HG02588 (cell line): ENCODE data around the gene MSRB3.

Experiments
- ATAC-seq: cut with Tn5 transposase; IDR thresholded peaks from one replicate; pipeline ENCODE4 v1.9.1; 2021; ENCODE audit warnings: mild to moderate bottlenecking, moderate library complexity; ENCODE audit not compliant: unreplicated experiment

The MSRB3 gene

DNA sequence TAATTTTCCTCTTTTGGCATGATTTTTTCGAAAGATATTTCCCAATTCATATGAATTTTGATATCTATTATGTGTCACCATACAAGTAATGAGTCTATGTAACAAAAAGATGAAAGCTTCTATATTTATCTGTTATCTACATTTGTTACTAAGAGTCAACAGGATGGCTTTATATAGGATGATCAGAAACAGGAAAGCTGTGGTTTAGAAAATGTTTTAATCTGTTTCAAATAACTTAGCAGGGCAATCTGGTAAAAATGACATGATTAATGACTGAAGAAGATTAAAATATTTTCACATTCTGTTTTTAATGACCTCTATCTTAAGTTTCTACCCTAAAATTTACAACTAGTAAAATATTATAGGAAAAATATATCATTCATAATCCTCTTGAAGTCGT, 105.8 kb downstream of the MSRB3 start:
- no peak for ATAC-seq

DNA sequence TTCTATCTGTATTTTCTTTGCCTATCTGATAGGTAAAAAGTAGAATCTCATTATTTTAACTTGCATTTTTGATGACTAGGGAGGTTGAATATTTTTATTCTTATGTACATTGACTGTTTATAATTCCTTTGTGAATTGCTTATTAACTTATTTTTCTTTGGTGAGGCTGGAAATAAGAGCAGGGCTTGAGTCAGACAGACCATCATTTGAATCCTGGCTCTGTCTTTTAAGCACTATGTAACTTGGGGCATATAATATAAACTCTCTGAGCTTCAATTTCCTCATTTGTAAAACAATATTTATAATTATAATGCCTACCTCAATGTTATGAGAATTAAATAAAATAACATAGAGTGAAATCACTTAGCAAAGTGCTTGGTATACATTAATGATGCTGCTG, 108.9 kb downstream of the MSRB3 start:
- ATAC-seq = no peak

- ATAC-seq = no peak
Measured at GRCh38 chr12:65389436-65389835, 111.0 kb downstream of the MSRB3 start.

DNA sequence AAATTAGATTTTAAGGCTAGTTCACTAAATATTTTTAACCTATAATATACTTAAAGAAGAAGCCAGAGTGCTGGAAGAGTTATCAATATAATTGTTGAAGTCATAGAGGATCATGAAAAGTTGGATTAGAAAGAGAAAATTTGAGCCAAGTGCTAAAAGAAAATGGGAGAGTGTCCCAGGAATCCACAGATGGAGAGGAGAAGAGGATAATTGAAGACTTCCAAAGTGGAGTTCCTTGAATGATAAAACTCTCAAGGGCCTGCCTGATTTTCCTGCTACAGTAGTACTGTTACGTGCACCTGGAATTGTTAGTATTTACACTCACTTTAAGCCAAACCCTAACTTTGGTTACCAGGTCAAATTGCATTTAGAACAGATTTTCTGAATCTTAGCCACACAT, 113.2 kb downstream of the MSRB3 start:
- ATAC-seq = no peak

- no peak for ATAC-seq
Measured at GRCh38 chr12:65392491-65392890, 114.0 kb downstream of the MSRB3 start.

DNA sequence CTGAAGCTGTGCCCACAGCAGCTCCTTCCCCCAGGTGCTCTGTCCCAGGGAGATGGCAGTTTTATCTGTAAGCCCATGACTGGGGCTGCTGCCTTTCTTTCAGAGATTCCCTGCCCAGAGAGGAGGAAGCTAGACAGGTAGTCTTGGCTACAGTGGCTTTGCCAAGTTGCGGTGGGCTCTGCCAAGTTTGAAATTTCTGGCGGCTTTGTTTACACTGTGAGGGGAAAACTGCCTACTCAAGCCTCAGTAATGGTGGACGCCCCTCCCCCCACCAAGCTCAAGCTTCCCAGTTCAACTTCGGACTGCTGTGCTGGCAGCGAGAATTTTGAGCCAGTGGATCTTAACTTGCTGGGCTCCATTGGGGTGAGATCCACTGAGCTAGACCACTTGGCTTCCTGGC, 124.7 kb downstream of the MSRB3 start:
- ATAC-seq = no peak

GRCh38 chr12:65407388-65408149, 129.1 kb downstream of the MSRB3 start:
- ATAC-seq = no peak

DNA sequence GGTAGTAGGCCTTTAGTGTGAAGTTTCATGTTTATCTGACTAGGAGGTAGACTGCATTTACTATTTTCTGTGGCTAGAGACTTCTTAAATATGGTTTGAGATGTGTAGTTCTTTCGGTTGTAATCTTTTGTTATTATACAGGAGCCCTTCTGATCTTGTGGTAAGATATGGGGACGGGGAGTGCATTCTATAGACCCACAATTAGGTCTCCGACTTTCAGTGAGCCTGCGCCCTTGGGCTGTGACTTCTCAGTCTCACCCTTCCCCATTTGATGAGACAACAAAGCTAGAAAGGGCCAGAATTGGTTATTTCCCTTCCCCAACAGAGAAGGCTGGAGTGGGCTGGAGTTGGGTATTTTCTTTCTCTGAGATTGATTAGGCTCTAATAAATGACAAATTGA, 130.0 kb downstream of the MSRB3 start:
- no peak for ATAC-seq

DNA sequence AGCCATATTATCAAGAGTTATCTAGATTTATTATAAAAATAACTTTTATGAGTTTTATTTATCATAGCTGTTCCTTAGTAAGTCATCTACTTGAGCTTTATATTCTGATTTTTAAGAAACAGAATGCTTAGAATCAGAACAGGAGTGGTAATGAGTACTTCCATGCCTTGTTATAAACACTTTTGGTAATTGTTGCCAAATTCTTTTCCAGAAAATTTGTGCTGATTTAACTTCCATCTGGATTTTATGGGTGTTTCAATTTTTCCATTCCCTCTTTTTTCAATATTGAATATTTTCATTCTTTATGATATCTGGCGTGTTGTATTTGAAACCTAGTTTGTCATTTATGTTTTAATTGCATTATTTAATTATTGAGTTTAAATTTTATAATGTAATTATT, 131.2 kb downstream of the MSRB3 start:
- no peak for ATAC-seq

GRCh38 chr12:65411171-65411570, 132.7 kb downstream of the MSRB3 start:
- no peak for ATAC-seq

GRCh38 chr12:65414526-65414925, 136.0 kb downstream of the MSRB3 start:
- no peak for ATAC-seq

DNA sequence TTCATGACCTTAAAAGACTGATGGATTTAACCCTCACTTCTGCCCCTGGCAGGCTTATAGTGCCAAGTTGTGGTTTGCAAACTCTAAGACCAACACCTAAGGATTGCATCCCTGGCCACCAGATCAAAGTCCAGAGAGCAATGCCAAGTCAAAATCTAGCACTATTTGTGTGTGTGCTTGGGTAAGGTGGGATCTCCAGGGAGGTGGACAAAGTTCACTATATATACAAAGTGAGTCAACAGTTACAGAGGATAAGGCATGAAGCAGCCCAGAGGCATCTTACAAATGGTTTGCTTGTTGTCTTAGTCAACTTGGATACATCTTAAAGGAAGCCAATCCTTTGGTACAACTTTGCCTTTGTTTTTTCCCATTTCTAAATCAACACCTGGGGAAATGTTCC, 137.3 kb downstream of the MSRB3 start:
- no peak for ATAC-seq

- no peak for ATAC-seq
Measured at GRCh38 chr12:65419284-65420072, 141.0 kb downstream of the MSRB3 start.

GRCh38 chr12:65420941-65421340, 142.5 kb downstream of the MSRB3 start:
- ATAC-seq = no peak

- ATAC-seq = no peak
Measured at GRCh38 chr12:65427646-65428045, 149.2 kb downstream of the MSRB3 start.

GRCh38 chr12:65430006-65430405, 151.5 kb downstream of the MSRB3 start:
- no peak for ATAC-seq

- no peak for ATAC-seq
Measured at GRCh38 chr12:65430571-65431306, 152.3 kb downstream of the MSRB3 start.

DNA sequence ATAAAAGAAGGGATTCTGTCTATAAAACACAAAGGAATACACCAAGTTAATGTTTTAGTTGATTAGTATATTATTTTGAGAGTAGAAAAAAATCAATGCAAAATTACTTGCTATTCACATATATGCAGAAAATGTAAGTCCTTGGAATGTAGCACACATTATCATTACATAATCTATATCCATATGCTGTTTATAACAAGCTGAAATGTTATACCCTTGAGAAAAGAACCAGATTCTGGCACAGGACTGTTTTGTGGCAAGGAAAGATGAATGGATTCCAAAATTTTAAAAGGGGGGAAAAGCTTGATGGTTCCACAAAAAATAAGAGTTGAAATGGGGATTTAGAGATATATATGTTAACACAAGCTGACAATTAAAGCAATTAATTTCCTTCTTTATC, 153.6 kb downstream of the MSRB3 start:
- ATAC-seq = no peak

- ATAC-seq = no peak
Measured at GRCh38 chr12:65432651-65433050, 154.2 kb downstream of the MSRB3 start.

DNA sequence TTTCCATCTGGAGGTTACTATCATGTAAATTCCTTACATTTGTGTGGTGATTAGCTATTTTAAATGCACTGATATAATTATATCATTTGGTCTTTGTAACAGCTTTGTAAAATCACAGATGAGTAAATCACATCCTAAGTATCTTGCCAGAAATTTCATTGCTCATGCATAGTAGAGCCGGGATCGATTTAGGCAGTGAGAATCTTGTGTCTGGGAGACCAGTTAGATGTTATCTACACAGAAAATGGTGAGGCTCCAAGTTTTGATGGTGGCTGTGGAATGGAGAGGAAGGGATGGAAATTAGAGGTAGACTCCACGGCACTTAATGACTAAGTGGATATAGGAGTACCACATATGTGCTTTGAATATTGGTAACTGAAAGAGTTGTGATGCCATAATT, 156.3 kb downstream of the MSRB3 start:
- no peak for ATAC-seq

- ATAC-seq = no peak
Measured at GRCh38 chr12:65443038-65443437, 164.6 kb downstream of the MSRB3 start.

GRCh38 chr12:65444996-65445395, 166.5 kb downstream of the MSRB3 start:
- no peak for ATAC-seq
